Brain microvascular endothelial cell (primary cell): ENCODE results near the gene TRIM25.

Source experiments
- DNase-seq: peaks from one replicate; pipeline ENCODE4 v3.0.0-alpha.2; 2020
- H3K27ac ChIP-seq: fragments of 250-450 bp; sonication (Bioruptor Pico); 2 replicates; pipeline ENCODE4 v1.5.1; 2020; ENCODE audit warnings: mild to moderate bottlenecking, moderate library complexity
- H3K27me3 ChIP-seq: fragments of 250-450 bp; sonication (Bioruptor Pico); replicated peaks from 2 replicates; pipeline ENCODE4 v1.5.1; 2020; ENCODE audit warnings: mild to moderate bottlenecking
- H3K36me3 ChIP-seq: fragments of 250-450 bp; sonication (Bioruptor Pico); replicated peaks from 2 replicates; pipeline ENCODE4 v1.5.1; 2020; ENCODE audit warnings: mild to moderate bottlenecking
- H3K4me3 ChIP-seq: 2 replicates; pipeline ENCODE4 v1.5.1; 2011; ENCODE audit warnings: low read depth, mild to moderate bottlenecking, control low read depth, low read length, moderate library complexity
- in situ Hi-C: cut with HindIII; loops from 2 replicates; pipeline ENCODE4 v1.10.0; 2017; ENCODE audit warnings: low sequenced_read_pairs, low pct_ligation_motif_present
- TF ChIP-seq, protein P1 (sequence below): IDR thresholded peaks from 2 replicates; pipeline ENCODE4 v1.5.1; 2011; ENCODE audit warnings: low read depth, mild to moderate bottlenecking, moderate library complexity, low read length, control low read depth, inconsistent platforms; ENCODE audit errors: missing control alignments

The TRIM25 gene

DNA sequence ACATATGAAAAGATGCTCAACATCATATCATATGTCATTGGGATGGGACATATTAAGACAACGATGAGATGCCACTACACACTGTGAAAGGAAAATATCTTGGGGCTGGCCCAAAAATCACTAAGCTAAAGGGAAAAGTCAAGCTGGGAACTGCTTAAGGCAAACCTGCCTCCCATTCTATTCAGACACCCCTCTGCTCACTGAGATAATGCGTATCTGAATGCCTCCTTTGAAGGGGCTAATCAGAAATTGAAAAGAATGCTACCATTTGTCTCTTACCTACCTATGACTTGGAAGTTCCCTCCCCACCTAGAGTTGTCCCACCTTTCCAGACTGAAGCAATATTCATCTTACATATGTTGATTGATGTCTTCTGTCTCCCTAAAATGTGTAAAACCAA is 11.2 kb upstream of the TRIM25 start:
- TF ChIP-seq, protein P1, sequence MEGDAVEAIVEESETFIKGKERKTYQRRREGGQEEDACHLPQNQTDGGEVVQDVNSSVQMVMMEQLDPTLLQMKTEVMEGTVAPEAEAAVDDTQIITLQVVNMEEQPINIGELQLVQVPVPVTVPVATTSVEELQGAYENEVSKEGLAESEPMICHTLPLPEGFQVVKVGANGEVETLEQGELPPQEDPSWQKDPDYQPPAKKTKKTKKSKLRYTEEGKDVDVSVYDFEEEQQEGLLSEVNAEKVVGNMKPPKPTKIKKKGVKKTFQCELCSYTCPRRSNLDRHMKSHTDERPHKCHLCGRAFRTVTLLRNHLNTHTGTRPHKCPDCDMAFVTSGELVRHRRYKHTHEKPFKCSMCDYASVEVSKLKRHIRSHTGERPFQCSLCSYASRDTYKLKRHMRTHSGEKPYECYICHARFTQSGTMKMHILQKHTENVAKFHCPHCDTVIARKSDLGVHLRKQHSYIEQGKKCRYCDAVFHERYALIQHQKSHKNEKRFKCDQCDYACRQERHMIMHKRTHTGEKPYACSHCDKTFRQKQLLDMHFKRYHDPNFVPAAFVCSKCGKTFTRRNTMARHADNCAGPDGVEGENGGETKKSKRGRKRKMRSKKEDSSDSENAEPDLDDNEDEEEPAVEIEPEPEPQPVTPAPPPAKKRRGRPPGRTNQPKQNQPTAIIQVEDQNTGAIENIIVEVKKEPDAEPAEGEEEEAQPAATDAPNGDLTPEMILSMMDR, result no peak
- in situ Hi-C loops, result no loop called here
- no peak for DNase-seq
- Histone ChIP-seq H3K36me3 (no peaks in the 10 kb centered on the region), H3K27me3 (no peaks in the 10 kb centered on the region), H3K4me3 (no peak overlapping the region), H3K27ac (no peak overlapping the region)

DNA sequence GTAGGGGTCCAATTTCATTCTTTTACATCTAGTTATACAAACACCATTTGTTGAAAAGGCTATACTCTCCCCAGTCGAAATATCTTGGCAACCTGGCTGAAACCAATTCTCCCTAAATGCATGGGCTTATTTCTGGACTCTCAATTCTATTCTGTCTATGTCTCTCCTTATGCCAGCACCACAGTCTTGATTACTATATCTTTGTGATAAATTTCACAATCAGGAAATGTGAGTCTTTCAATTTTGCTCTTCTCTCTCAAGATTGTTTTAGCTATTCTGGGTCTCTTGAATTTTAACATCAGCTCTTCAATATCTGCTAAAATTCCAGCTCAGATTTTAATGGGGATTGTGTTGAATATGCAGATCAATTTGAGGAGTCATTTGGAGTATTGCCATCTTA is 5.9 kb upstream of the TRIM25 start:
- no peak overlapping the region for H3K4me3 ChIP-seq
- DNase-seq, result no peak
- H3K27me3 ChIP-seq, result no peaks in the 10 kb centered on the region
- TF ChIP-seq, protein P1, result no peak
- H3K27ac ChIP-seq, result no peak overlapping the region
- H3K36me3 ChIP-seq, result no peaks in the 10 kb centered on the region
- in situ Hi-C loops, result no loop called here

DNA sequence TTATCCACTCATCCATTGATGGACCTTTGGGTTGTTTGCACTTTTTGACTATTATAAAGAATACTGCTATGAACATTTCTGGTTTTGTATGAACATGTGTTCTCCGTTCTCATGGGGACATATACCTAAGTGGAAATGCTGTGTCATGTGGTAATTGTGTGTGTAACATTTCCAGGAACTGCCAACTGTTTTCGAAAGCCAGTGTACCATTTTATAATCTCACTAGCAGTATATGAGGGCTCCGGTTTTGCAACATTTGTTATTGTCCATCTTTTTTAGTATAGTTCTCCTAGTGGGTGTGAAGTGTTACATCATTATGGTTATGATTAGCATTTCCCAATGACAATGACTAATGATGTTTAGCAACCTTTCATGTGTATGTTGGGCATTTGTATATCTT is 5.1 kb upstream of the TRIM25 start:
- Histone ChIP-seq H3K27ac (no peak overlapping the region), H3K4me3 (no peak overlapping the region), H3K27me3 (no peaks in the 10 kb centered on the region), H3K36me3 (no peaks in the 10 kb centered on the region)
- in situ Hi-C loops, result no loop called here
- TF ChIP-seq, protein P1, result no peak
- DNase-seq, result no peak

DNA sequence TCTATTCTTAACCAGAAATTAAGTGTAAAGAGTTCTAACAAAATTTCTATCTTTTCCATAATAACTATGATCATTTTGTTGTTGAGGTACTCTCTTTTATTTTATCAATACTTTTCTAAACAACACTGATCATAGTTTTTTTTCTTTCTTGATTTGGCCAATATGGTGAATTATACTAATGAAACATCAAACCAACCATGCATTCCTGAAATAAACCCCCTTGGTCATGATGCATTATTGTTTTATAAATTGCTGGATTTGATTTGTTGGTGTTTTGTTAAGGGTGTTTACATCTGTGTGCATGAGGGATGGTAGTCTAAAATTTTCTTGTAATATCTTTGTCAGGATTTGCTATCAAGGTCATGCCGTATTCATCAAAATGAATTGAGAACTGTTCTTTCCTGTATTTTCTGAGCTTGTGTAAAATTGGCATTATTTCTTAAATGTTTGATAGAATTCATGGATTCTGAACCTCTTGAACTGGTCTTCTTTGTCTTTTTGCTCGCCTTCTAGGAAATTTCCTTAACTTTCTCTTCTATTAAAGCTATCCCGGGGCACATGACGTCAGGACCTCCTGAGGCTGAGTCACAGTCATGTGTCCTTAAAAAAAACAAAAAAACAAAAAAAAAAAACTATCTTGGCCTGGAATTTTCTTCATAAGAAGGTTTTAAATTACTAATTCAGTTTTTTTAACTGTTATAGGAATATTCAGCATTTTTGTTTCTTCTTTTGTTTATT is 3.9 kb upstream of the TRIM25 start:
- in situ Hi-C loops, result no loop called here
- no peak for DNase-seq
- no peaks in the 10 kb centered on the region for H3K27me3 ChIP-seq
- TF ChIP-seq, protein P1, result no peak
- no peak overlapping the region for H3K4me3 ChIP-seq
- no peak overlapping the region for H3K27ac ChIP-seq
- no peaks in the 10 kb centered on the region for H3K36me3 ChIP-seq

DNA sequence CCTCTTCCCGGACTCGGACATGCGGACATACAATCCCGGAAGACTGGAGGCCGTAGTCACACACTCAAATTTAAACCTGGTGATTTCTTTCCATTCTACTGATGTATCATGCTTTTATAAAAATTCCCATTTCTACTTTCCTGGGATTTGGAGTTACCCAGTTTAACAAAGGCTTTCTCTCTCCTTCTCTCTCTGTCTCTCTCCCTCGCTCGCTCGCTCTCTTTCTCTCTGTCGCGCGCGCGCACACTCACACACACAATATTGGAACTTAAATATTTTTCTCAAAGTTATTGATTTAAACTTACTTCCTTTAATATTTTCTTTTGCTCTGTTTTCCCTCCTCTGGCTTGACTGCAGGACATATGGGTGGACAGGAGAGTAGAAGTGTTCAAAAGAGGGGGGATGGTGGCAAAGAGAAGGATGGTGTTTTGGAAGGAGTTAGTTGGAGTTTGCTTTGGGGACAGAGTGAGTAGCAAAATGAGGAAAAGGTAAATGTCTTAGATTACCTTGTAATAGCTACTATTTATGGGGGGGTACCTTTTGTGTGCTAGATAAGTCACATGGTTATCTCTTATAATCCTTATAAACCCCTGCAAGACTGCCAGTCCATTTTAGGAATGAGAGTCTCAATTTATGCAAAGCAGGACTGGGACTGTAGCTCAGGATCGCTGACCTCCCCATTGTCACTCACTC is 878 bp upstream of the TRIM25 start:
- TF ChIP-seq, protein P1, result no peak
- in situ Hi-C loops, result no loop called here
- Histone ChIP-seq H3K36me3 (no peaks in the 10 kb centered on the region), H3K27ac (peak overlapping the region; percentile 60), H3K27me3 (no peaks in the 10 kb centered on the region), H3K4me3 (peak overlapping the region; percentile 95)
- no peak for DNase-seq
